Measurements from ENCODE around the gene SFT2D1. TPM values are rescaled to one million over a fixed set of nuclear protein-coding genes. Genes with fewer than 3 reads are reported as not detected.
"Not testable (repeated sequence)": the region's sequence is repeated elsewhere in the genome, so short reads cannot be mapped to it uniquely, and the experiment has no call there.

Gene SFT2D1
- total and polyA plus RNA-seq, 2 of the 4 experiments (the other 2 are of a cell fraction): 10.2 to 45.8 TPM

- H2BK5ac ChIP-seq (ENCODE audit: low read depth, low read length, poor library complexity, severe bottlenecking); H3K27me3 ChIP-seq (ENCODE audit: control insufficient read depth, insufficient read depth, low read length); in situ Hi-C loops (cut with MboI; ENCODE audit: low sequenced_read_pairs); H3K36me3 ChIP-seq (ENCODE audit: control insufficient read depth, insufficient read depth, low read length); H3K56ac ChIP-seq (ENCODE audit: extremely low read depth, insufficient read depth, low read length); dilution Hi-C loops (cut with HindIII; ENCODE audit: low sequenced_read_pairs, unreplicated experiment); H3K4me1 ChIP-seq (ENCODE audit: control insufficient read depth, insufficient read depth, low read length); DNase-seq; H2BK15ac ChIP-seq (ENCODE audit: low read depth, low read length); CTCF ChIA-PET; H3K9me1 ChIP-seq (ENCODE audit: insufficient read depth, low read length); ATAC-seq (ENCODE audit: low read depth); H2AK5ac ChIP-seq (ENCODE audit: low read depth, low read length); BruUV-seq (replicated peaks); H4K5ac ChIP-seq (ENCODE audit: low read depth, low read length); H2BK120ac ChIP-seq (ENCODE audit: low read depth, low read length); H3K23ac ChIP-seq (ENCODE audit: low read depth, low read length); H2BK20ac ChIP-seq (ENCODE audit: low read depth, low read length); H2AK9ac ChIP-seq (replicated peaks; ENCODE audit: low read depth, low read length, poor library complexity); H4K20me1 ChIP-seq (ENCODE audit: insufficient read depth, low read length); H4K91ac ChIP-seq (ENCODE audit: insufficient read depth, low read depth, low read length); POLR2A ChIA-PET (ENCODE audit: unreplicated experiment); H3K18ac ChIP-seq (ENCODE audit: low read depth, low read length); H3K9me3 ChIP-seq (ENCODE audit: control insufficient read depth, insufficient read depth, low read length); H3K79me1 ChIP-seq (ENCODE audit: low read depth in 1 of 2, low read length in 2 of 2): not testable (repeated sequence)
- Histone ChIP-seq H3K27ac (ENCODE audit: insufficient read depth, low read length) (peak overlapping the region; percentile 12), H3K4me2 (ENCODE audit: low read depth, low read length) (peak overlapping the region; percentile 95), H3K9ac (ENCODE audit: low read depth, low read length) (peak overlapping the region; percentile 58), H3K4ac (ENCODE audit: low read depth, low read length) (peak overlapping the region; percentile 6; the same call in 1 of the 2 replicates), H3K14ac (replicated peaks; ENCODE audit: low read depth, low read length) (0 out of 2 replicates have a peak overlapping the region, but pooled peaks have one; percentile 1), H2AFZ (replicated peaks; ENCODE audit: low read length, poor library complexity) (peak overlapping the region; percentile 99), H3K4me3 (ENCODE audit: insufficient read depth, low read depth, low read length) (peak overlapping the region; percentile 69), H4K8ac (ENCODE audit: low read depth in 2 of 2, low read length in 2 of 2) (peak overlapping the region in 1 of 2 experiments; percentile 77; a peak in 1 of 4 replicates)
- intact Hi-C loops (cut with micrococcal nuclease): loop anchor here (1.0 to 5.0 kb wide), 3 partner anchors 41 to 107 kb away; partner anchors contain the start of gene SFT2D1
- TF ChIP-seq CEBPB (IDR thresholded peaks at IDR 0.05; ENCODE audit: low read depth, low read length): peak; percentile 0; the same call in 1 of the 2 replicates
- TF ChIP-seq BHLHE40 (IDR thresholded peaks at IDR 0.05; ENCODE audit: low read depth, low read length): peak; percentile 20; the same call in 1 of the 2 replicates
- WGBS, 2 experiments (ENCODE audit: extremely low coverage in 2 of 2, insufficient read length in 1 of 2): 40% methylated on average over 2 of the region's 22 CpGs; no CpG with 5 or more reads in 1 of the 2 experiments
Measured at GRCh38 chr6:166383802-166384363, 41.5 kb upstream of the SFT2D1 start.
